SU-DHL-6 (cell line): Measurements from ENCODE around the gene PROSER3.
A peak's percentile ranks its signal among the peaks of the same experiment; 100 is the strongest.

Source experiments
- H2AFZ ChIP-seq: fragments of 200-600 bp; sonication (generic); 2 replicates; pipeline ENCODE4 v1.6.1; 2014; ENCODE audit warnings: low read depth, mild to moderate bottlenecking, moderate library complexity, mixed read lengths, antibody characterized with exemption, low read length; ENCODE audit not compliant: severe bottlenecking
- H3F3A ChIP-seq: fragments of 200-600 bp; shearing (Covaris generic); 2 replicates; pipeline ENCODE4 v1.6.0; 2016; ENCODE audit warnings: antibody characterized with exemption, mild to moderate bottlenecking; ENCODE audit not compliant: insufficient read depth
- H3K27ac ChIP-seq: fragments of 200-600 bp; sonication (generic); 2 replicates; pipeline ENCODE4 v1.5.1; 2016; ENCODE audit warnings: low read depth, mild to moderate bottlenecking, low read length, moderate library complexity, mixed read lengths
- H3K27me3 ChIP-seq: fragments of 200-600 bp; sonication (generic), shearing (Covaris generic); 2 replicates; pipeline ENCODE4 v1.6.0; 2014; ENCODE audit warnings: mild to moderate bottlenecking, low read length
- H3K36me3 ChIP-seq: fragments of 200-600 bp; sonication (generic); 2 replicates; pipeline ENCODE4 v1.6.1; 2014; ENCODE audit warnings: mild to moderate bottlenecking, low read length, mixed read lengths
- H3K4me2 ChIP-seq: fragments of 300-600, 200-600 bp; shearing (Covaris generic), sonication (generic); 2 replicates; pipeline ENCODE4 v1.6.0; 2014; ENCODE audit warnings: low read length, low read depth, mild to moderate bottlenecking; ENCODE audit not compliant: poor library complexity, severe bottlenecking
- H3K4me3 ChIP-seq: fragments of 200-600 bp; sonication (generic); 2 replicates; pipeline ENCODE4 v1.5.1; 2014; ENCODE audit warnings: antibody characterized with exemption, low read length, mild to moderate bottlenecking, mixed read lengths; ENCODE audit not compliant: insufficient read depth, poor library complexity, severe bottlenecking
- H3K79me2 ChIP-seq: fragments of 200-600 bp; sonication (generic); 2 replicates; pipeline ENCODE4 v1.6.1; 2014; ENCODE audit warnings: mild to moderate bottlenecking, low read length, moderate library complexity; ENCODE audit not compliant: insufficient read depth
- H3K9ac ChIP-seq: fragments of 200-600 bp; sonication (generic); 2 replicates; pipeline ENCODE4 v1.7.0; 2014; ENCODE audit warnings: mild to moderate bottlenecking, low read length
- H3K9me2 ChIP-seq: fragments of 200-600 bp; sonication (generic); replicated peaks from 2 replicates; pipeline ENCODE4 v1.6.1; 2014; ENCODE audit warnings: low read length; ENCODE audit not compliant: insufficient read depth
- H3K9me3 ChIP-seq: fragments of 200-600 bp; sonication (generic); 2 replicates; pipeline ENCODE4 v1.6.1; 2014; ENCODE audit warnings: low read length, mixed read lengths; ENCODE audit not compliant: insufficient read depth
- H4K20me1 ChIP-seq: fragments of 200-600 bp; sonication (generic); 2 replicates; pipeline ENCODE4 v1.6.1; 2014; ENCODE audit warnings: low read depth, mild to moderate bottlenecking, antibody characterized with exemption, low read length, moderate library complexity, mixed read lengths
- EZH2phosphoT487 ChIP-seq: fragments of 200-600 bp; sonication (generic), shearing (Covaris generic); conservative IDR thresholded peaks from 2 replicates; pipeline ENCODE4 v1.6.1; 2018; ENCODE audit warnings: mild to moderate bottlenecking, antibody characterized with exemption, low read length, moderate library complexity, mixed read lengths
- TF ChIP-seq, protein P1 (sequence below): fragments of 200-600 bp; sonication (generic); IDR thresholded peaks from one replicate; pipeline ENCODE4 v1.5.1; 2017; ENCODE audit warnings: antibody characterized with exemption, mild to moderate bottlenecking, low read length, moderate library complexity; ENCODE audit not compliant: insufficient read depth, poor library complexity, severe bottlenecking

The PROSER3 gene

DNA sequence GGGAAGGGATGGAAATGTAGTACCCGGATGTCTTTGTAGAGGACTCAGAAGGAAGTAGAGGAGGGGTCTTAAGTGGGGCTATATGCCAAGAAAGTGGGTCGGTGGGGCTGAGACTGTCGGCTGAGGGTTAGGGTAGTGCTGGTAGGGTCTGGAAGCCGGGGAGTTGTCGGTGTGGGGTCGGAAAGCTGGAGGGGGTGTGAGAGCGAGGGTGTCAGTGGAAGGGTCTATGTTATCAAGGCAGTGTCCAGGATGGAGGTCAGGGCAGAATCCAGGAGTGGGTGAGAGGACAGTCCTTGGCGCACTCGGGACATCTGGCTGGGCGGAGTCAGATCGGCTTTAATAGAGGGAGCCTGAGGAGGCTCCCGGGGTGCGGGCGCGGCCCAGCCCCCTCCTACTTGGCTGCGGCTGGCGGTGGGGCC lies 2.8 kb upstream of the PROSER3 start:
- Histone ChIP-seq H3K4me3 (no peak overlapping the region), H3K27me3 (no peaks in the 10 kb centered on the region), H3K9me3 (no peaks in the 10 kb centered on the region), H3K9ac (no peak overlapping the region), H3K79me2 (peaks cover 16% of the 10 kb centered on the region), H3K4me2 (no peak overlapping the region), H3K27ac (no peak overlapping the region), H4K20me1 (no peaks in the 10 kb centered on the region), H3K9me2 (no peaks in the 10 kb centered on the region), H2AFZ (no peak overlapping the region), H3K36me3 (no peaks in the 10 kb centered on the region), H3F3A (no peaks in the 10 kb centered on the region)
- TF ChIP-seq, protein P1, sequence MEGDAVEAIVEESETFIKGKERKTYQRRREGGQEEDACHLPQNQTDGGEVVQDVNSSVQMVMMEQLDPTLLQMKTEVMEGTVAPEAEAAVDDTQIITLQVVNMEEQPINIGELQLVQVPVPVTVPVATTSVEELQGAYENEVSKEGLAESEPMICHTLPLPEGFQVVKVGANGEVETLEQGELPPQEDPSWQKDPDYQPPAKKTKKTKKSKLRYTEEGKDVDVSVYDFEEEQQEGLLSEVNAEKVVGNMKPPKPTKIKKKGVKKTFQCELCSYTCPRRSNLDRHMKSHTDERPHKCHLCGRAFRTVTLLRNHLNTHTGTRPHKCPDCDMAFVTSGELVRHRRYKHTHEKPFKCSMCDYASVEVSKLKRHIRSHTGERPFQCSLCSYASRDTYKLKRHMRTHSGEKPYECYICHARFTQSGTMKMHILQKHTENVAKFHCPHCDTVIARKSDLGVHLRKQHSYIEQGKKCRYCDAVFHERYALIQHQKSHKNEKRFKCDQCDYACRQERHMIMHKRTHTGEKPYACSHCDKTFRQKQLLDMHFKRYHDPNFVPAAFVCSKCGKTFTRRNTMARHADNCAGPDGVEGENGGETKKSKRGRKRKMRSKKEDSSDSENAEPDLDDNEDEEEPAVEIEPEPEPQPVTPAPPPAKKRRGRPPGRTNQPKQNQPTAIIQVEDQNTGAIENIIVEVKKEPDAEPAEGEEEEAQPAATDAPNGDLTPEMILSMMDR = no peak
- no peak for TF ChIP-seq EZH2phosphoT487

DNA sequence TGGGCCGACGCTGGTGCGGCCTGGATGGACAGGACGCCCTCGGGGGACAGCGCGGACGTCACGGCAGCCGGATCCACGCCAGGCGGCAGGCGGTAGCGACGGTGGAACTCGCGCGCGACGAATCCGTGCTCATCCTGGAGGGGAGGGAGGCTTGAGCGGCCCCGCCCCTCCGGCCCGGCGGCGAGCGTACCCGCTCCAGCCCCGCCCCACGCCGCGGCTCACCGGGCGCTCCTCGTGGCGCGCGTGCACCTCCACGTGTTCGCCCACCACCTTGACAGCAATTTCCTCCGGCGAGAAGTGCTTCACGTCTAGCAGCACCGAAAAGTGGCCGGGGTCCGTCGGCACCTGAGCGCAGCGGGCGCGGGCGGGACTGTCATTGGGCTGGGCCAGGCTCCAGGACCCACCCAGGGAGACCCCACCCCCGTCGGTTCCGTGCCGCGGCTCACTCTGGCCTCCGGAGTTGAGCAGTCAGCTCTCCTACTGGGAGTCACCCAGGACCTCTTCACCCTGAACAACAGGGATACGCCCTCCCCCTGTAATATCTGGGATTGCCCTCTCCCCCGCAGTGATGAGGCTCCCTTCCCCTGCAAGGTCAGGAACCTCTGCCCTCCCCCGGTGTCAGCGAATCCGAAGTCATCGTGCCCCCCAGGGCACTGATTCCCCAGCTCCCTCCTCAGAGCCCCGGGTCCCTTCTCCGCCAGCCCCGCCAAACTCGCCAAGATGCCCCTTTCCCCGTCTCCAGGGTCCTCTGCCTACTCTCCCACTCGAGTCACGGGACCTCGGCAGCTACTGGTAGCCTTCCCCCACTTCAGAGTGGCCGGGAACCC lies 2.2 kb upstream of the PROSER3 start:
- H3K9me2 ChIP-seq = no peaks in the 10 kb centered on the region
- H3K36me3 ChIP-seq = no peaks in the 10 kb centered on the region
- no peaks in the 10 kb centered on the region for H3K27me3 ChIP-seq
- no peak overlapping the region for H2AFZ ChIP-seq
- no peaks in the 10 kb centered on the region for H3K9me3 ChIP-seq
- H3K79me2 ChIP-seq = peaks cover 17% of the 10 kb centered on the region
- no peaks in the 10 kb centered on the region for H4K20me1 ChIP-seq
- no peak overlapping the region for H3K4me3 ChIP-seq
- H3K9ac ChIP-seq = no peak overlapping the region
- no peaks in the 10 kb centered on the region for H3F3A ChIP-seq
- H3K4me2 ChIP-seq = no peak overlapping the region
- no peak for TF ChIP-seq EZH2phosphoT487
- TF ChIP-seq, protein P1 = no peak
- no peak overlapping the region for H3K27ac ChIP-seq

DNA sequence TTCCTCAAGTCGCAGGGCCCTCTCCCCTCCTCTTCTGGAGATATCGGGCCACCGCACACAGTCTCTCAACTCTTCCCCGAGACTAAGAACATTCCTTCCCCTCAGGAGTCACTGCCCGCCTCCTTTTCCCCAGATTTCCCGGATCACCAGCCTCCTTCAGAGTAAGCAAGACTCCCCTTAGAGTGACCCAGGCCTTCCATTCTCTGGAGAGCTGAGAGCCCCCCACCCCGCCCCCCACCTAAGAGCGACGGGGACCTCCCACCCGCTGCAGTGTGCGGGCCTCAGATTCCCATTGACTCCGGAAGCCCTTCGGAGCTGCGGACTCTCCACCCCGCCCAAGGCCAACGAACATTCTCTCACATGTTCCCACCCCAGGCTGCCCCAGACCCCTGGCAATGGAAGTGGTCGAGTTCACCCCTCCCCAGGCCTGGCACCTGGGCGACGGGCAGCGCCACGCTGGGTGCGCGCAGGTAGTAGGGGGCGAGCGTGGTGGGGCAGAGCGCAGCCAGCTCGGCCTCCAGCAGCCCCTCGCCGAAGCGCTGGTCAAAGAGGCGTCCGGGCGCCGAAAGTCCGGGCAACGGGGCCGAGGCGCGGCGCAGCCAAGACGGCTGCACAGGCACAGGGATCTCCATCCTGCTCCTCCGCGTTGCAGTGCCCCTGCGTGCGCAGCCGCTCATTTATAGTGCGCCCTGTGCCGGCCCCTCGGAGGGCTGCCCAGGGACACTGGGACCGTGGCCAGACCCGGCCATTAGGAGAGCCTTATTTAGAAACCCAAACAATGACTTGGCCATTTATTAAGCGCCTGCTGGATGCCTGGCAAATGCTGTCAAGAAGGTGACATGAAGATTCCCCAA lies 1.4 kb upstream of the PROSER3 start, which contains the start of gene HSPB6:
Gene HSPB6 (minus strand): TSS at position 653 of the 854 bp plus-strand sequence. CDS start 21 bp downstream, at position 632.
- H3K9me2 ChIP-seq = no peaks in the 10 kb centered on the region
- H4K20me1 ChIP-seq = no peaks in the 10 kb centered on the region
- H3K36me3 ChIP-seq = no peaks in the 10 kb centered on the region
- H3K27ac ChIP-seq = peak within 1 kb of the TSS; percentile 66
- H3K4me2 ChIP-seq = peak within 1 kb of the TSS; percentile 84
- no peaks in the 10 kb centered on the region for H3F3A ChIP-seq
- no peaks in the 10 kb centered on the region for H3K9me3 ChIP-seq
- H3K9ac ChIP-seq = peak within 1 kb of the TSS; percentile 81
- H2AFZ ChIP-seq = no peak within 1 kb of the TSS
- H3K27me3 ChIP-seq = no peaks in the 10 kb centered on the region
- TF ChIP-seq, protein P1 = no peak
- TF ChIP-seq EZH2phosphoT487 = no peak
- peaks cover 17% of the 10 kb centered on the region for H3K79me2 ChIP-seq
- peak within 1 kb of the TSS; percentile 69 for H3K4me3 ChIP-seq
